ENCODE data around the gene APOL1. TPM values are rescaled to one million over a fixed set of nuclear protein-coding genes. Genes with fewer than 3 reads are reported as not detected.
A peak's percentile ranks its signal among the peaks of the same experiment; 100 is the strongest.

Gene APOL1
- total and polyA plus RNA-seq, 2 of the 13 experiments (the other 11 are each of a cell fraction or from before 2014, with no cell fraction given): 20.3 to 75.0 TPM

GRCh38 chr22:36239401-36240171 is 13.3 kb upstream of the APOL1 start, which contains the start of gene APOL2 (continued):
- TF ChIP-seq, protein P1, sequence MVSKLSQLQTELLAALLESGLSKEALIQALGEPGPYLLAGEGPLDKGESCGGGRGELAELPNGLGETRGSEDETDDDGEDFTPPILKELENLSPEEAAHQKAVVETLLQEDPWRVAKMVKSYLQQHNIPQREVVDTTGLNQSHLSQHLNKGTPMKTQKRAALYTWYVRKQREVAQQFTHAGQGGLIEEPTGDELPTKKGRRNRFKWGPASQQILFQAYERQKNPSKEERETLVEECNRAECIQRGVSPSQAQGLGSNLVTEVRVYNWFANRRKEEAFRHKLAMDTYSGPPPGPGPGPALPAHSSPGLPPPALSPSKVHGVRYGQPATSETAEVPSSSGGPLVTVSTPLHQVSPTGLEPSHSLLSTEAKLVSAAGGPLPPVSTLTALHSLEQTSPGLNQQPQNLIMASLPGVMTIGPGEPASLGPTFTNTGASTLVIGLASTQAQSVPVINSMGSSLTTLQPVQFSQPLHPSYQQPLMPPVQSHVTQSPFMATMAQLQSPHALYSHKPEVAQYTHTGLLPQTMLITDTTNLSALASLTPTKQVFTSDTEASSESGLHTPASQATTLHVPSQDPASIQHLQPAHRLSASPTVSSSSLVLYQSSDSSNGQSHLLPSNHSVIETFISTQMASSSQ (IDR thresholded peaks at IDR 0.05; ENCODE audit: low read depth): no peak
- TF ChIP-seq, protein P1 (CRISPR knock-in tag; IDR thresholded peaks at IDR 0.05; ENCODE audit: borderline replicate concordance): peak; percentile 34; the same call in 1 of the 2 replicates
- TF ChIP-seq GLI4 (CRISPR knock-in tag; IDR thresholded peaks at IDR 0.05; ENCODE audit: borderline replicate concordance): no peak
- TF ChIP-seq ZSCAN21 (CRISPR knock-in tag; IDR thresholded peaks at IDR 0.05; ENCODE audit: borderline replicate concordance): no peak
- peak; percentile 73; the same call in 1 of the 2 replicates for TF ChIP-seq TFE3 (CRISPR knock-in tag; IDR thresholded peaks at IDR 0.05)
- no peak for TF ChIP-seq SRY (CRISPR knock-in tag; IDR thresholded peaks at IDR 0.05)
- TF ChIP-seq ZNF687 (CRISPR knock-in tag; IDR thresholded peaks at IDR 0.05): peak; percentile 96
- TF ChIP-seq ADNP (CRISPR knock-in tag; IDR thresholded peaks at IDR 0.05): no peak
- no peak for TF ChIP-seq TAF15 (IDR thresholded peaks at IDR 0.05; ENCODE audit: low read depth, low read length, poor library complexity, severe bottlenecking)
- no peak for TF ChIP-seq ZNF468 (CRISPR knock-in tag; IDR thresholded peaks at IDR 0.05)
- TF ChIP-seq BRCA1 (CRISPR knock-in tag; IDR thresholded peaks at IDR 0.05): no peak
- TF ChIP-seq TGIF2 (CRISPR knock-in tag; IDR thresholded peaks at IDR 0.05): peak; percentile 78
- no peak for TF ChIP-seq HINFP (CRISPR knock-in tag; IDR thresholded peaks at IDR 0.05; ENCODE audit: low read depth)
- no peak for TF ChIP-seq ZSCAN30 (CRISPR knock-in tag; IDR thresholded peaks at IDR 0.05)
- TF ChIP-seq CCDC6 (CRISPR knock-in tag; IDR thresholded peaks at IDR 0.05): 0 out of 2 replicates have a peak, but pooled peaks have one; percentile 48
- peak; percentile 61; the same call in 1 of the 2 replicates for TF ChIP-seq GATAD1 (CRISPR knock-in tag; IDR thresholded peaks at IDR 0.05)
- no peak for TF ChIP-seq PAF1 (CRISPR knock-in tag; IDR thresholded peaks at IDR 0.05)
- TF ChIP-seq CCAR2 (optimal IDR thresholded peaks at IDR 0.05; ENCODE audit: low read depth, low read length): no peak
